HCT116 (cell line): Measurements from ENCODE around the gene PEMT. TPM values are rescaled to one million over a fixed set of nuclear protein-coding genes. Genes with fewer than 3 reads are reported as not detected.

ENCODE experiments used
- ATAC-seq: fragments of 200-7000 bp; cut with Tn5 transposase; 2 replicates; pipeline ENCODE4 v1.9.1; 2020; ENCODE audit warnings: mild to moderate bottlenecking, moderate library complexity
- BruUV-seq: library from RNA; stranded (reverse); fragments of 400-500 nt; replicated peaks from 2 replicates; lab custom pipeline; 2021; lab: Mats Ljungman, UMichigan
- CTCF ChIA-PET: fragments of 300-600 bp; sonication (Branson Sonifier 250); formaldehyde crosslinking; loops from one replicate; lab custom pipeline; 2021; ENCODE audit warnings: antibody characterized with exemption; lab: Charles Lee
- POLR2A ChIA-PET: fragments of 300-600, 350-600 bp; sonication (Branson Sonifier 250); formaldehyde crosslinking; loops from one replicate; lab custom pipeline; 2021; ENCODE audit warnings: antibody characterized with exemption; lab: Charles Lee
- RAD21 ChIA-PET, 2 experiments: fragments of 300-600 bp; sonication (Branson Sonifier 250); formaldehyde crosslinking; loops; one replicate each; lab custom pipeline; 2023; ENCODE audit warnings: low total read pairs in 2 of 2; ENCODE audit not compliant: uncharacterized antibody in 2 of 2, unreplicated experiment in 2 of 2, low non-redundant PET in 1 of 2; lab: Charles Lee
- DNase-seq: peaks from one replicate; pipeline ENCODE4 v3.0.0-alpha.2; 2010; ENCODE audit warnings: low read depth, low spot score
- H2AFZ ChIP-seq: fragments of 200-600 bp; shearing (Covaris generic), sonication (generic); 2 replicates; pipeline ENCODE4 v1.6.1; 2017; ENCODE audit warnings: low read depth, mixed run types, mixed read lengths, antibody characterized with exemption, low read length; ENCODE audit not compliant: poor library complexity, severe bottlenecking
- H3K27ac ChIP-seq: 2 replicates; pipeline ENCODE4 v1.5.1; 2012; ENCODE audit warnings: low read depth, low read length
- H3K27me3 ChIP-seq: fragments of 200-600 bp; sonication (generic); 2 replicates; pipeline ENCODE4 v1.6.1; 2016; ENCODE audit warnings: mixed run types, low read length, mixed read lengths; ENCODE audit not compliant: insufficient read depth
- H3K36me3 ChIP-seq, 2 experiments: fragments of 200-500 bp in 1 of 2; fragments of 200-600 bp in 1 of 2; sonication (Bioruptor generic) in 1 of 2; sonication (generic) in 1 of 2; 2 replicates each; pipeline versions ENCODE4 v1.5.1 to v1.6.1; 2014 to 2016; ENCODE audit warnings: low read length in 2 of 2, inconsistent platforms in 1 of 2, mixed read lengths in 1 of 2, mixed run types in 1 of 2; ENCODE audit not compliant: insufficient read depth in 2 of 2, control insufficient read depth in 1 of 2
- H3K4me1 ChIP-seq, 2 experiments: fragments of 200-600 bp in 1 of 2; sonication (generic) in 1 of 2; 2 replicates each; pipeline versions ENCODE4 v1.5.1 to v1.6.1; 2012 to 2017; ENCODE audit warnings: low read length in 2 of 2, inconsistent platforms in 1 of 2, mild to moderate bottlenecking in 1 of 2, mixed read lengths in 1 of 2, mixed run types in 1 of 2, moderate library complexity in 1 of 2; ENCODE audit not compliant: insufficient read depth in 2 of 2, control insufficient read depth in 1 of 2
- H3K4me2 ChIP-seq: fragments of 200-600 bp; sonication (generic); 2 replicates; pipeline ENCODE4 v1.6.1; 2017; ENCODE audit warnings: mixed run types, low read length, mixed read lengths
- H3K4me3 ChIP-seq, 2 experiments: fragments of 200-600 bp in 1 of 2; sonication (generic) in 1 of 2; replicated peaks in 1 of 2; 2 replicates each; pipeline ENCODE4 v1.5.1; 2011 to 2016; ENCODE audit warnings: low read length in 2 of 2, control low read depth in 1 of 2, low read depth in 1 of 2, mild to moderate bottlenecking in 1 of 2, mixed read lengths in 1 of 2, mixed run types in 1 of 2
- H3K79me2 ChIP-seq: fragments of 200-600 bp; sonication (generic); 2 replicates; pipeline ENCODE4 v1.6.1; 2017; ENCODE audit warnings: mild to moderate bottlenecking, mixed run types, low read length, moderate library complexity, mixed read lengths; ENCODE audit not compliant: insufficient read depth
- H3K9ac ChIP-seq: fragments of 200-600 bp; sonication (generic); 2 replicates; pipeline ENCODE4 v1.6.1; 2016; ENCODE audit warnings: low read length, mixed read lengths
- H3K9me2 ChIP-seq: fragments of 200-600 bp; sonication (generic), shearing (Covaris generic); 2 replicates; pipeline ENCODE4 v1.6.1; 2017; ENCODE audit warnings: mixed run types, mild to moderate bottlenecking, moderate library complexity; ENCODE audit not compliant: insufficient read depth
- H3K9me3 ChIP-seq, 2 experiments: fragments of 200-500 bp in 1 of 2; fragments of 200-600 bp in 1 of 2; sonication (Bioruptor generic) in 1 of 2; sonication (generic) in 1 of 2; 2 replicates each; pipeline ENCODE4 v1.6.1; 2014 to 2017; ENCODE audit warnings: low read length in 2 of 2, mixed read lengths in 2 of 2, inconsistent platforms in 1 of 2, low read depth in 1 of 2, mild to moderate bottlenecking in 1 of 2, mixed run types in 1 of 2, moderate library complexity in 1 of 2; ENCODE audit not compliant: control insufficient read depth in 1 of 2, insufficient read depth in 1 of 2
- H4K20me1 ChIP-seq: fragments of 200-600 bp; sonication (generic), shearing (Covaris generic); 2 replicates; pipeline ENCODE4 v1.6.1; 2017; ENCODE audit warnings: mixed run types, mild to moderate bottlenecking, moderate library complexity; ENCODE audit not compliant: insufficient read depth
- CBX3 ChIP-seq: IDR thresholded peaks from 2 replicates; pipeline ENCODE4 v1.6.1; 2012; ENCODE audit warnings: low read depth
- CEBPB ChIP-seq: IDR thresholded peaks from 2 replicates; pipeline ENCODE4 v1.6.1; 2012; ENCODE audit warnings: low read depth
- CTCF ChIP-seq, 3 experiments: fragments of 200-600 bp in 1 of 3; sonication (generic) in 1 of 3; IDR thresholded peaks in 2 of 3; conservative IDR thresholded peaks in 1 of 3; 2 replicates each; pipeline ENCODE4 v1.5.1; 2012 to 2017; ENCODE audit warnings: low read depth in 2 of 3, low read length in 2 of 3, antibody characterized with exemption in 1 of 3, borderline replicate concordance in 1 of 3, control low read depth in 1 of 3, mild to moderate bottlenecking in 1 of 3, mixed read lengths in 1 of 3, mixed run types in 1 of 3, moderate library complexity in 1 of 3; ENCODE audit not compliant: insufficient read depth in 1 of 3
- EGR1 ChIP-seq: IDR thresholded peaks from 2 replicates; pipeline ENCODE4 v1.6.1; 2012; ENCODE audit warnings: low read depth
- ELF1 ChIP-seq: IDR thresholded peaks from 2 replicates; pipeline ENCODE4 v1.6.1; 2012; ENCODE audit warnings: low read depth, borderline replicate concordance
- EZH2 ChIP-seq: fragments of 200-600 bp; sonication (generic); IDR thresholded peaks from 2 replicates; pipeline ENCODE4 v1.6.1; 2017; ENCODE audit warnings: antibody characterized with exemption, mixed run types
- EZH2phosphoT487 ChIP-seq: fragments of 200-600 bp; IDR thresholded peaks from 2 replicates; pipeline ENCODE4 v1.6.1; 2018; ENCODE audit warnings: antibody characterized with exemption, borderline replicate concordance
- FOSL1 ChIP-seq: IDR thresholded peaks from 2 replicates; pipeline ENCODE4 v1.6.1; 2012; ENCODE audit warnings: low read depth
- JUND ChIP-seq: IDR thresholded peaks from 2 replicates; pipeline ENCODE4 v1.6.1; 2012
- POLR2A ChIP-seq: IDR thresholded peaks from 2 replicates; pipeline ENCODE4 v1.7.0; 2011; ENCODE audit warnings: borderline replicate concordance; ENCODE audit not compliant: insufficient read depth, insufficient read length; ENCODE audit errors: extremely low read depth
- POLR2AphosphoS5 ChIP-seq: IDR thresholded peaks from 2 replicates; pipeline ENCODE4 v1.6.1; 2011; ENCODE audit warnings: mild to moderate bottlenecking, low read depth, low read length, moderate library complexity
- RAD21 ChIP-seq: IDR thresholded peaks from 2 replicates; pipeline ENCODE4 v1.6.1; 2012; ENCODE audit warnings: low read depth, mild to moderate bottlenecking
- SRF ChIP-seq: IDR thresholded peaks from 2 replicates; pipeline ENCODE4 v1.6.1; 2012; ENCODE audit warnings: low read depth
- TCF7L2 ChIP-seq: IDR thresholded peaks from 2 replicates; pipeline ENCODE4 v1.7.0; 2011; ENCODE audit warnings: borderline replicate concordance, inconsistent platforms; ENCODE audit not compliant: insufficient read depth, insufficient read length; ENCODE audit errors: extremely low read depth
- ZBTB33 ChIP-seq: IDR thresholded peaks from 2 replicates; pipeline ENCODE4 v1.6.1; 2011; ENCODE audit warnings: mild to moderate bottlenecking, low read length, moderate library complexity; ENCODE audit not compliant: insufficient replicate concordance; ENCODE audit errors: extremely low read depth
- ZFX ChIP-seq: fragments of 450-650 bp; IDR thresholded peaks from 2 replicates; pipeline ENCODE4 v1.6.1; 2017
- ZNF274 ChIP-seq: fragments of 200-500 bp; sonication (Bioruptor generic); IDR thresholded peaks from 2 replicates; pipeline ENCODE4 v1.6.1; 2014; ENCODE audit warnings: mild to moderate bottlenecking, low read depth, low read length, inconsistent platforms
- intact Hi-C: fragments of 100-400 bp; cut with micrococcal nuclease; formaldehyde crosslinking; loops from 2 replicates; pipeline ENCODE4 v1.10.0; 2022
- total RNA-seq: library from RNA; stranded (reverse); gene quantifications from one replicate; pipeline ENCODE4 v1.2.1, GENCODE V29; 2021; ENCODE audit not compliant: unreplicated experiment
- TF ChIP-seq, protein P1 (sequence below): IDR thresholded peaks from 2 replicates; pipeline ENCODE4 v1.6.1; 2012; ENCODE audit warnings: low read depth
- TF ChIP-seq, protein P2 (sequence below): IDR thresholded peaks from 2 replicates; pipeline ENCODE4 v1.6.1; 2012
- TF ChIP-seq, protein P3 (sequence below): IDR thresholded peaks from 2 replicates; pipeline ENCODE4 v1.6.1; 2012

PEMT gene
- total RNA-seq, 1 experiment from 2014 or later = 52.1 TPM

GRCh38 chr17:17502741-17503565 is 88.6 kb downstream of the PEMT start:
- Histone ChIP-seq H3K9ac (no peak overlapping the region), H3K36me3 (no peaks in the 10 kb centered on the region), H3K27ac (no peak overlapping the region), H3K9me3 (no peaks in the 10 kb centered on the region), H3K4me1 (no peaks in the 10 kb centered on the region), H4K20me1 (no peaks in the 10 kb centered on the region), H2AFZ (no peak overlapping the region), H3K9me2 (no peaks in the 10 kb centered on the region), H3K4me3 (no peak overlapping the region), H3K4me2 (no peak overlapping the region), H3K79me2 (no peaks in the 10 kb centered on the region), H3K27me3 (no peaks in the 10 kb centered on the region)
- RAD21 ChIA-PET = no interaction called here
- TF ChIP-seq RAD21 (no peak), JUND (no peak), ZBTB33 (no peak), POLR2AphosphoS5 (no peak), POLR2A (no peak), FOSL1 (no peak), EZH2 (no peak), CTCF (IDR thresholded peaks at IDR 0.05 in 2 of 3, conservative IDR thresholded peaks at IDR 0.05 in 1 of 3; ENCODE audit: borderline replicate concordance in 1 of 3, insufficient read depth in 1 of 3, low read depth in 2 of 3, low read length in 2 of 3) (no peak), EGR1 (no peak), EZH2phosphoT487 (no peak), ZNF274 (no peak), ZFX (no peak), ELF1 (no peak), CEBPB (no peak), CBX3 (no peak), SRF (no peak), TCF7L2 (no peak)
- TF ChIP-seq, protein P1, sequence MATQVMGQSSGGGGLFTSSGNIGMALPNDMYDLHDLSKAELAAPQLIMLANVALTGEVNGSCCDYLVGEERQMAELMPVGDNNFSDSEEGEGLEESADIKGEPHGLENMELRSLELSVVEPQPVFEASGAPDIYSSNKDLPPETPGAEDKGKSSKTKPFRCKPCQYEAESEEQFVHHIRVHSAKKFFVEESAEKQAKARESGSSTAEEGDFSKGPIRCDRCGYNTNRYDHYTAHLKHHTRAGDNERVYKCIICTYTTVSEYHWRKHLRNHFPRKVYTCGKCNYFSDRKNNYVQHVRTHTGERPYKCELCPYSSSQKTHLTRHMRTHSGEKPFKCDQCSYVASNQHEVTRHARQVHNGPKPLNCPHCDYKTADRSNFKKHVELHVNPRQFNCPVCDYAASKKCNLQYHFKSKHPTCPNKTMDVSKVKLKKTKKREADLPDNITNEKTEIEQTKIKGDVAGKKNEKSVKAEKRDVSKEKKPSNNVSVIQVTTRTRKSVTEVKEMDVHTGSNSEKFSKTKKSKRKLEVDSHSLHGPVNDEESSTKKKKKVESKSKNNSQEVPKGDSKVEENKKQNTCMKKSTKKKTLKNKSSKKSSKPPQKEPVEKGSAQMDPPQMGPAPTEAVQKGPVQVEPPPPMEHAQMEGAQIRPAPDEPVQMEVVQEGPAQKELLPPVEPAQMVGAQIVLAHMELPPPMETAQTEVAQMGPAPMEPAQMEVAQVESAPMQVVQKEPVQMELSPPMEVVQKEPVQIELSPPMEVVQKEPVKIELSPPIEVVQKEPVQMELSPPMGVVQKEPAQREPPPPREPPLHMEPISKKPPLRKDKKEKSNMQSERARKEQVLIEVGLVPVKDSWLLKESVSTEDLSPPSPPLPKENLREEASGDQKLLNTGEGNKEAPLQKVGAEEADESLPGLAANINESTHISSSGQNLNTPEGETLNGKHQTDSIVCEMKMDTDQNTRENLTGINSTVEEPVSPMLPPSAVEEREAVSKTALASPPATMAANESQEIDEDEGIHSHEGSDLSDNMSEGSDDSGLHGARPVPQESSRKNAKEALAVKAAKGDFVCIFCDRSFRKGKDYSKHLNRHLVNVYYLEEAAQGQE = no peak
- TF ChIP-seq, protein P2, sequence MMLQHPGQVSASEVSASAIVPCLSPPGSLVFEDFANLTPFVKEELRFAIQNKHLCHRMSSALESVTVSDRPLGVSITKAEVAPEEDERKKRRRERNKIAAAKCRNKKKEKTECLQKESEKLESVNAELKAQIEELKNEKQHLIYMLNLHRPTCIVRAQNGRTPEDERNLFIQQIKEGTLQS = no peak
- TF ChIP-seq, protein P3, sequence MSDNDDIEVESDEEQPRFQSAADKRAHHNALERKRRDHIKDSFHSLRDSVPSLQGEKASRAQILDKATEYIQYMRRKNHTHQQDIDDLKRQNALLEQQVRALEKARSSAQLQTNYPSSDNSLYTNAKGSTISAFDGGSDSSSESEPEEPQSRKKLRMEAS = no peak
- CTCF ChIA-PET = no interaction called here
- intact Hi-C loops = no loop called here
- no TSS peak for BruUV-seq
- ATAC-seq (no peak), DNase-seq (no peak)
- POLR2A ChIA-PET = no interaction called here
